Esophagus muscularis mucosa (tissue), 4 donors: ENCODE measurements around the gene ORM1. TPM values are rescaled to one million over a fixed set of nuclear protein-coding genes. Genes with fewer than 3 reads are reported as not detected.
"Not testable (repeated sequence)": the region's sequence is repeated elsewhere in the genome, so short reads cannot be mapped to it uniquely, and the experiment has no call there.

ENCODE experiments used
- DNase-seq: peaks from one replicate; pipeline ENCODE4 v3.0.0-alpha.2; 2017; ENCODE audit errors: extremely low spot score
- H3K27ac ChIP-seq, 4 donors: fragments of 200-600 bp; sonication (generic); replicated peaks in 1 of 4; 1 replicate in 3 of 4; 2 replicates in 1 of 4; pipeline ENCODE4 v1.5.1; 2016 to 2019; ENCODE audit warnings: mild to moderate bottlenecking in 1 of 4
- H3K27me3 ChIP-seq, 4 donors: fragments of 200-600 bp; sonication (generic); one replicate each; pipeline versions ENCODE4 v1.5.1 to v1.6.0; 2016 to 2019
- H3K36me3 ChIP-seq, 4 donors: fragments of 200-600 bp; sonication (generic); one replicate each; pipeline ENCODE4 v1.5.1; 2016 to 2019
- H3K4me1 ChIP-seq, 4 donors: fragments of 200-600 bp; sonication (generic); one replicate each; pipeline ENCODE4 v1.5.1; 2016 to 2019
- H3K4me3 ChIP-seq, 4 donors: fragments of 200-600 bp; sonication (generic); 1 replicate in 2 of 4; 2 replicates in 2 of 4; pipeline ENCODE4 v1.5.1; 2016 to 2019; ENCODE audit warnings: mild to moderate bottlenecking in 4 of 4, moderate library complexity in 1 of 4
- H3K9me3 ChIP-seq, 4 donors: fragments of 200-600 bp; sonication (generic); 1 replicate in 3 of 4; 2 replicates in 1 of 4; pipeline ENCODE4 v1.5.1; 2016 to 2019
- EP300 ChIP-seq: sonication (generic); formaldehyde crosslinking; IDR thresholded peaks from one replicate; pipeline ENCODE4 v1.6.1; 2017; ENCODE audit warnings: antibody characterized with exemption
- POLR2A ChIP-seq: fragments of 450-650 bp; IDR thresholded peaks from one replicate; pipeline ENCODE4 v1.6.1; 2017; ENCODE audit warnings: antibody characterized with exemption, moderate library complexity, mild to moderate bottlenecking, low read depth
- POLR2AphosphoS5 ChIP-seq, 2 donors: sonication (generic); formaldehyde crosslinking; IDR thresholded peaks; one replicate each; pipeline ENCODE4 v1.6.1; 2017; ENCODE audit warnings: antibody characterized with exemption in 2 of 2
- WGBS: methylation state at CpG from one replicate; pipeline ENCODE4 v1.1.5; 2018; 5-methylcytosine and 5-hydroxymethylcytosine counted together
- intact Hi-C: fragments of 100-400 bp; cut with DNase I; formaldehyde crosslinking; loops from one replicate; pipeline ENCODE4 v1.15.1; 2023
- total RNA-seq, 4 donors: library from RNA; depleted of rRNA; stranded (reverse); fragments of >200 nt; gene quantifications; one replicate each; pipeline versions ENCODE4 v1.1.0 to v1.2.1, GENCODE V29; 2016
- TF ChIP-seq, protein P1 (sequence below), 3 experiments: fragments of 200-600 bp in 2 of 3; fragments of 450-650 bp in 1 of 3; sonication (generic) in 2 of 3; IDR thresholded peaks; one replicate each; pipeline ENCODE4 v1.5.1; 2017 to 2019; ENCODE audit warnings: antibody characterized with exemption in 3 of 3, mild to moderate bottlenecking in 2 of 3, moderate library complexity in 1 of 3

ORM1 gene
- 1 to 10 TPM in 1 of 4 donors, not detected in 3; 1.3 TPM for total RNA-seq

DNA sequence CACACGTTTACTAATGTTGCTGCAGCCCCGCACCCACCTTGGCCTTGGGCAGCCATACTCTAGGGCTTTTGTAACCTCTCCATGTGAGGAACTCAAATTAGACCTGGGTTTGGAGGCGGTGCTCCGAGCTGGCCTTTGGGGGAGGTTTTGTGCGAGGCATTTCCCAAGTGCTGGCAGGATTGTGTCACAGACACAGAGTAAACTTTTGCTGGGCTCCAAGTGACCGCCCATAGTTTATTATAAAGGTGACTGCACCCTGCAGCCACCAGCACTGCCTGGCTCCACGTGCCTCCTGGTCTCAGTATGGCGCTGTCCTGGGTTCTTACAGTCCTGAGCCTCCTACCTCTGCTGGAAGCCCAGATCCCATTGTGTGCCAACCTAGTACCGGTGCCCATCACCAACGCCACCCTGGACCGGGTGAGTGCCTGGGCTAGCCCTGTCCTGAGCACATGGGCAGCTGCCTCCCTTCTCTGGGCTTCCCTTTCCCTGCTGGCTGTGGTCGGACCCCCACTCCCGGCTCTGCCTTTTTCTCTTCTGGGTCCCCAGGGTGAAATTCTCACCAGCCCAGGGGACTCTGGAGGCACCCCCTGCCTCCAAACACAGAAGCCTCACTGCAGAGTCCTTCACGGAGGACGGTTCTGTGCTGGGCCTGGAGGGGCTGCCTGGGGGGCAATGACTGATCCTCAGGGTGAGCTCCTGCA, at the start of gene ORM1:
ORM1 (plus strand) TSS at position 268 of the 701 bp plus-strand sequence; CDS start at position 304, 36 bp downstream.
- H3K27ac ChIP-seq, intact Hi-C loops, H3K9me3 ChIP-seq, H3K36me3 ChIP-seq, H3K4me1 ChIP-seq, DNase-seq, H3K4me3 ChIP-seq: not testable (repeated sequence)
- H3K27me3 ChIP-seq = peaks cover 0 to 13% (median 0%) of the 10 kb centered on the region in 4 donors
- 100% methylated on average over 1 of the region's 15 CpGs for WGBS

- intact Hi-C loops = no loop called here
- 93% methylated on average over 7 of the region's 7 CpGs for WGBS
- Histone ChIP-seq H3K4me3 (no peak overlapping the region), H3K36me3 (peaks cover 0 to 3% (median 0%) of the 10 kb centered on the region in 4 donors), H3K4me1 (no peaks in the 10 kb centered on the region), H3K27ac (no peak overlapping the region), H3K27me3 (peaks cover 0 to 12% (median 0%) of the 10 kb centered on the region in 4 donors), H3K9me3 (no peaks in the 10 kb centered on the region)
- no peak for DNase-seq
- TF ChIP-seq POLR2AphosphoS5 (IDR thresholded peaks at IDR 0.05) = no peak
- no peak for TF ChIP-seq POLR2A
- TF ChIP-seq, protein P1, sequence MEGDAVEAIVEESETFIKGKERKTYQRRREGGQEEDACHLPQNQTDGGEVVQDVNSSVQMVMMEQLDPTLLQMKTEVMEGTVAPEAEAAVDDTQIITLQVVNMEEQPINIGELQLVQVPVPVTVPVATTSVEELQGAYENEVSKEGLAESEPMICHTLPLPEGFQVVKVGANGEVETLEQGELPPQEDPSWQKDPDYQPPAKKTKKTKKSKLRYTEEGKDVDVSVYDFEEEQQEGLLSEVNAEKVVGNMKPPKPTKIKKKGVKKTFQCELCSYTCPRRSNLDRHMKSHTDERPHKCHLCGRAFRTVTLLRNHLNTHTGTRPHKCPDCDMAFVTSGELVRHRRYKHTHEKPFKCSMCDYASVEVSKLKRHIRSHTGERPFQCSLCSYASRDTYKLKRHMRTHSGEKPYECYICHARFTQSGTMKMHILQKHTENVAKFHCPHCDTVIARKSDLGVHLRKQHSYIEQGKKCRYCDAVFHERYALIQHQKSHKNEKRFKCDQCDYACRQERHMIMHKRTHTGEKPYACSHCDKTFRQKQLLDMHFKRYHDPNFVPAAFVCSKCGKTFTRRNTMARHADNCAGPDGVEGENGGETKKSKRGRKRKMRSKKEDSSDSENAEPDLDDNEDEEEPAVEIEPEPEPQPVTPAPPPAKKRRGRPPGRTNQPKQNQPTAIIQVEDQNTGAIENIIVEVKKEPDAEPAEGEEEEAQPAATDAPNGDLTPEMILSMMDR (IDR thresholded peaks at IDR 0.05) = no peak
- TF ChIP-seq EP300 = no peak
Measured at GRCh38 chr9:114273461-114273881, 49.4 kb upstream of the ORM1 start.

DNA sequence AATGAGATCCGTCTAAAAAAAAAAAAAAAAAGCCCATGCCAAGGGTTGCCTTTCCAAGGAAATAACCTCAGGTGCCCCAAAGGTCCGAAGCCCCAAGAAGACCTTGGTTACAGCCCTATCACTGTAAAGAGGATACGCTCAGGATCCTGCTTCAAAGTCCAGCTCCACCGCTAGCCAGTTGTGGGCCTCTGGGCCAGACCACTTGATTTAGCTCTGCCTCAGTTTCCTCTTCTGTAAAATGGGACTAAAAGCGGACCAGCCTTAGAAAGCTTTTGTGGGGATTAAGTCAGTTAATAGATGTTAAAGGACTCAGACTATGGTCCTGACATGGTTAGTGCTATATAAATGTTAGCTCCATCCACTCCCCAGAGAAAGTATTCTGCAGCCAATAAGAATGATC, 48.7 kb upstream of the ORM1 start:
- peaks cover 0 to 12% (median 0%) of the 10 kb centered on the region in 4 donors for H3K27me3 ChIP-seq
- no peaks in the 10 kb centered on the region for H3K9me3 ChIP-seq
- no peak overlapping the region for H3K27ac ChIP-seq
- TF ChIP-seq POLR2AphosphoS5 (IDR thresholded peaks at IDR 0.05) (no peak), EP300 (no peak), POLR2A (no peak)
- TF ChIP-seq, protein P1 (IDR thresholded peaks at IDR 0.05) = no peak
- H3K4me1 ChIP-seq = no peaks in the 10 kb centered on the region
- H3K4me3 ChIP-seq = no peak overlapping the region
- intact Hi-C loops = no loop called here
- H3K36me3 ChIP-seq = peaks cover 0 to 3% (median 0%) of the 10 kb centered on the region in 4 donors
- WGBS = 88% methylated on average over 5 of the region's 5 CpGs
- DNase-seq = no peak

GRCh38 chr9:114275246-114276004, 47.5 kb upstream of the ORM1 start:
- no peak for DNase-seq
- no peak overlapping the region for H3K27ac ChIP-seq
- H3K4me3 ChIP-seq = no peak overlapping the region
- H3K36me3 ChIP-seq = peaks cover 0 to 3% (median 0%) of the 10 kb centered on the region in 4 donors
- peaks cover 0 to under 1% (median 0%) of the 10 kb centered on the region in 4 donors for H3K4me1 ChIP-seq
- TF ChIP-seq POLR2A (no peak), EP300 (no peak)
- TF ChIP-seq, protein P1 (IDR thresholded peaks at IDR 0.05) = no peak
- peaks cover 0 to 12% (median 0%) of the 10 kb centered on the region in 4 donors for H3K27me3 ChIP-seq
- WGBS = 81% methylated on average over 7 of the region's 15 CpGs
- intact Hi-C loops = no loop called here
- no peaks in the 10 kb centered on the region for H3K9me3 ChIP-seq
